GM19193 (cell line): ENCODE results near the gene FAM20A.

Experiments used
- POLR2A ChIP-seq: IDR thresholded peaks from 4 replicates; pipeline ENCODE4 v1.6.1; 2011; ENCODE audit not compliant: insufficient read depth, insufficient read length; ENCODE audit errors: extremely low read depth

Gene FAM20A

GRCh38 chr17:68599091-68599490 lies 2.1 kb downstream of the FAM20A start:
- no peak for TF ChIP-seq POLR2A

- no peak for TF ChIP-seq POLR2A
These were observed 2.6 kb downstream of the FAM20A start for GRCh38 chr17:68598545-68598961.

DNA sequence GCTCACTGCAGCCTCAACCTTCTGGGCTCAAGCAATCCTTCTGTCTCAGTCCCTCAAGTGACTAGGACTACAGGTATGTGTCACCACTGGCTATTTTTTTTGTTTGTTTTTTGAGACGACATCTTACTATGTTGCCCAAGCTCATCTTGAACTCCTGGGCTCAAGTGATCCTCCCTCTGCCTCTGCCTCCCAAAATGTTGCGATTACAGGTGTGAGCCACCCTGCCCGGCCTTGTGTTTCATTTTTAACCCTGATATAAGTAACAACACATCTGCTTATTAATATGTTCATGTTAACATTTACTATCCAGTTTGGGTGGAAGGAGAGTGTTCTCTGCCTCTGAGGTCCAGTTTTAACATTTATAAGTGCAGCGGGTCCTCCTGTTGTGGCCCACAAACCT lies 3.1 kb downstream of the FAM20A start:
- TF ChIP-seq POLR2A = no peak

GRCh38 chr17:68596411-68596945 lies 4.7 kb downstream of the FAM20A start:
- no peak for TF ChIP-seq POLR2A

- TF ChIP-seq POLR2A = no peak
These were observed 5.2 kb downstream of the FAM20A start for GRCh38 chr17:68595986-68596385.

DNA sequence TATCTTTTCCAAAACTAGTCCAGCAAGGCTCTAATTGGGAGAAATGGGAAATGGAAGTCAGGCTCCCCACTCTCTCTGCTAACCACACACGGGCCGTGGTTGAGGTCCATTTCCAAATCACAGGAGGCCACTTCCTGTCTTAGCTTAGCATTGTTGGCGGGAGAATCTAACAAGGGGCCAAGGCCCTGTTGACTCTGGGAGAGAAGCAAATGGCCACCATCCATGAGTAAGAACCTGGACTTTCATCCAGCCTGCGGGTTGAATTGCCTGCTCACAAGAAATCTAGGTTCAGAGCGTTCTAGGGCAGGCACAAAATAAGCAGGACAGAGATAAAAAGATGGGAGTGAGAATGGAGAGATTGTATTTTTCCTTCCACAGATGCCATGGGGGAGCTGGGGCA lies 5.7 kb downstream of the FAM20A start:
- TF ChIP-seq POLR2A = no peak

DNA sequence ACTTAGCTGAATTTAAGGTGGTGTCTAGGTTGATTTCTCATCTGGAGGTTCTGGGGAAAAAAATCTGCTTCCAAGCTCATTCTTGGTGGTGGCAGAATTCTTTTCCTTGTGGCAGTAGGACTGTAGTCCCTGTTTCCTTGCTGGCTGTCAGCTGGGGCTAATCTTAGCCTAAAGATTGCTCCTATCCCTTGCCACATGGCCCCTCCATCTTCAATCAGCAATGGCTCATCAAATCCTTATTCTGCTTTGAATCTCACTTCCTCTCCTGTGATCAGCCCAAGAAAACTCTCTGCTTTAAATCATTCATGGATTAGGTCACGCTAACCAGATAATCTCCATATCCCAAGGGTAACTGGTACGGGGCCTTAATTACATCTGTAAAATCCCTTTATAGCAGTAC lies 6.6 kb downstream of the FAM20A start:
- TF ChIP-seq POLR2A = no peak

GRCh38 chr17:68592682-68593641 lies 8.2 kb downstream of the FAM20A start:
- no peak for TF ChIP-seq POLR2A

DNA sequence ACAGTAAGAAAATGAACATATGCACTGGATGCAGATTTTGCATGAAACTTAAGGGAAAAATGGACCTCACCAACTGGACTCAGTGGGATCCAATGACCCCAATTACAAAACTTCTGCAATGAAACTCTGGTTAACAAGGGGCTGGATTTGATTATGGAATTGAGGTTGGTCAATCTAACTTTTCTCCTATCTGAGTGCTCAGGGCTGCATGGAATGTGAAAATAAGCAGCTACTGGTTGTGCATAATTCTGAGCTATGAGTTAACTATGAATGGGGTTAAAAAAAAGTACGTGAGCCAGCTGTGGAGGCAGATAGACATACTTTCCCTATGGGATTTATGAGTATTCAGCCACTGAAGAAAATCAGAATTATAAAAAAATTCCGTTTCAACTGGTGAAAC lies 9.2 kb downstream of the FAM20A start:
- TF ChIP-seq POLR2A = no peak

GRCh38 chr17:68591583-68591982 lies 9.6 kb downstream of the FAM20A start:
- no peak for TF ChIP-seq POLR2A

GRCh38 chr17:68589086-68589485 lies 12.1 kb downstream of the FAM20A start:
- no peak for TF ChIP-seq POLR2A

DNA sequence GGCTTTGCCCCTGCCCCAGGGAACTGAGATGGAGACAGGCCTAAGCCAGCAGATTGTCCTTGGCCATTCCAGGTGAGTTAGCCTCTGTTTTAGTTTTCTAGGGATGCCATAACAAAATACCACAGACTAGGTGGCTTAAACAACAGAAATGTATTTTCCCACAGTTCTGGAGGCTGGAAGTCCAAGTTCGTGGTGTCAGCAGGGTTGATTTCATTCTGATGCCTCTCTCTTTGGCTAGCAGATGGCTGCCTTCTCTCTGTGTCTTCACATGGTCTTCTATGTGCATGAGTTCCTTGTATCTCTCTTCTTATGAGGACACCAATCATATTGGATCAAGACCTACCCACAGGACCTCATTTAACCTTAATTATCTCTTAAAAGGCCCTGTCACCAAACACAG lies 12.8 kb downstream of the FAM20A start:
- no peak for TF ChIP-seq POLR2A

GRCh38 chr17:68587847-68588246 lies 13.3 kb downstream of the FAM20A start:
- TF ChIP-seq POLR2A = no peak

DNA sequence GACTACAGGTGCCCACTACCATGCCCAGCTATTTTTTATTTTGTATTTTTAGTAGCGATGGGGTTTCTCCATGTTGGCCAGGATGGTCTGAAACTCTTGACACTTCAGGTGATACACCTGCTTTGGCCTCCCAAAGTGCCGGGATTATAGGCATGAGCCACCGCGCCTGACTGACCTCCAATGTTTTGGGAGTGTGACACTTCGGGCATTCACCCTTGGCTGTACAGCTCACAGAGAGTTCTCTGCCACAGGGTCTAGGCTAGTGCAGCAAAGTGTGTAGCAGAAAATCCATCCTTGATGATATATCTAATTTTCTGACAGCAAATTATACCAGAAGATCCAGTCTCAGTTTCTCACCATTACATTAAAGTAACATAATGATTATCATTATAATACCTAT lies 14.1 kb downstream of the FAM20A start:
- no peak for TF ChIP-seq POLR2A

DNA sequence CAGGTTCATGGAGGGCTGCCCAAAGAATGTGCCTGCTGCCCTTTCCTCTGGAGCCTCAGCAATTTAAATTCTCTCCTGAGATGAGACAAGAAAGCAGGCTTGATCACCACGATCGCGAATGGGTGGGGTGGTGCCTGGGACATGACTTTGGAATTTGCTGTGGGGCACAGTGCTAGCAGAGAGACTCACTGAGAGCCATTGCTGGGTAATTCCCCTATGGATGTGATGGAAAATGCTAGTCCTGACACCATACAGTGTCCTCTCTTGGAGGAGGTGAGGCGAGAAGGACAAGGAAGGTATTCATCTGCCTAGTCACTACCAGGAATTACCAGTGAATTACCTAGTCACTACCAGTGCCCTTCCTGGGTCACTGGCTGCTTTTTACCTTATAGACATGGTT lies 15.5 kb downstream of the FAM20A start:
- no peak for TF ChIP-seq POLR2A

DNA sequence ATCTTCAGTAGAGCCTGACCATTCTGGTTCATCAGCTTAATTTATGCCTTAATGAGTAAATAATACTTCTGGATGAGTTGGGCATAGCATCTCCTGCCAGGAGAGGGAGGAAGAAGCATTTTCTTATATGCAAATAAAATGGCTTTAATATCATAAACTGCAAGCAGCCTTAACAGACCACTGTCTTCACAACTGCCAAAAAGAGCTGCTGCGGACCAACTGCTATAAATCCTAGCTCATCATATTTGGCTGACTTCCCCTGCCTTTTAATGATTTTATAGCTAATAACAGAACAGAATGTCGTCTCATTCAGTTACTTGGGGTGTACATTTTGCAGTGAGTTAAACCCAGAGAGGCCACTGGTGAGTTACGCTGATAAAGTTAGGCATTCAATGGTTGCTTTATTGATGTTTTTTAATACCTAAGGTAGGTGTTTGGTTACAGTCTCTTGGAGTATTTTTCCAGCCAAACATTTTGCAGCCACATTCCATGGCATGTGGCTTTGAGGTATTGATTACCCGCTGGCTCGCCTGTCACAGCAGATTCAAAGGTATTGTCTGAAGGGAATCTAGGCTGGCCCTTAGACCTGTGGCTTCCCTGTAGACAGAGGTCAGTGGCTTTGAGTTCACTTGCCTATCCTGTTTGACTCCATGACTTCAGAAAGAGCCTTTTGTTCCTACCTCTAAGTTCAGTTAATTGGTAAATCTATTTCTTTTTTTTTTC lies 16.4 kb downstream of the FAM20A start:
- no peak for TF ChIP-seq POLR2A

DNA sequence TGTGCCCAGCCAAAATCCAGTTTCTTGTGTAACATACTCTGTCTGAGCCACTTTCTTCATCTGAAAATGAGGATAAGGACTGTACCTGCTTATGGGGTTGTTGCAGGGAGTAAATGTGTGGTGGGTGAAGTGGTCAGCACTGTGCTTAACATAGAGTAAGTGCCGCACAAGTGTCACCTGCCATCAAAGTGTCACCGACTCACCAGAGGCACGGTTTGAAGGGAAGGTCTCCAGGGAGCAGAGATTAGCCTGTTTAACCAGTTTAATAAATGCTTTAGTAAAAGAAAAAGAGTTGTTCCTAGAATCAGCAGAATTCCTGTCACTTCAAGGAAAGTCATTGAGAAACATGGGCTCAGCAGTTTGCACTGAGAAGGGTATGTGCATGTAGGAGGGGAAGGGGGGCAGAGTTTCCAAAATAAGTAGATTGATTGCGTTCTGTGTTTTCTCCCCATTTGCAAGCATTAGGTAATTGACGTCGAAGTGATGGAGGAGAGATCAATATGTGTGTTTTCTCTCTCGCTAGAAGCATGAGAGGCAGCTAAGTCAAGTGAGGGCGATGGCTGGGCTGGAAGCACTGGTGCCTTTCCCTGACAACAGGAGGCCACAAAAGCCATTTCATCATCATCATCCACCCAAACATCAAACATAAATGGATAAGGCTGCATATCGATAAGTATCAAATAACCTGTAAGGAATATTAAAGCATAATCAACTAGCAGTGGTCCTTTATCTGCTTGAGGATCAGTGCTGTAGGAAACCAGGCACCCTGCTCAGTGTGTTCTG lies 19.1 kb downstream of the FAM20A start:
- TF ChIP-seq POLR2A = no peak
